ENCODE measurements around the gene TJP3.
"Not testable (repeated sequence)": the region's sequence is repeated elsewhere in the genome, so short reads cannot be mapped to it uniquely, and the experiment has no call there.

The TJP3 gene

DNA sequence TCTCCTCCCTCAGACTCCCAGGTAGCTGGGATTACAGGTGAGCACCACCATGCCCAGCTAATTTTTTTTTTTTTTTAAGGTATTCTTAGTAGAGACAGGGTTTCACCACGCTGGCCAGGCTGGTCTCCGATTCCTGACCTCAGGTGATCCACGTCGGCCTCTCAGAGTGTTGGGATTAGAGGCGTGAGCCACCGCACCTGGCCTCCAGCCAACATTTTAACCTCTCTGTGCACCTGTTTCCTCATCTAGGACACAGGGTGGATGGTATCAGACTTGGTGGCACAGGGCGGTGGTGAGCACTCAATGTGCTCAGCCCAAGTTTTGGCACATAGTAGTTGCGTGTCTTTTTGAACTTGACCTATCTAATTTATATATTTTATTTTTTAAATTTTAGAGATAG, 40.8 kb downstream of the TJP3 start:
- DNase-seq = no peak

DNA sequence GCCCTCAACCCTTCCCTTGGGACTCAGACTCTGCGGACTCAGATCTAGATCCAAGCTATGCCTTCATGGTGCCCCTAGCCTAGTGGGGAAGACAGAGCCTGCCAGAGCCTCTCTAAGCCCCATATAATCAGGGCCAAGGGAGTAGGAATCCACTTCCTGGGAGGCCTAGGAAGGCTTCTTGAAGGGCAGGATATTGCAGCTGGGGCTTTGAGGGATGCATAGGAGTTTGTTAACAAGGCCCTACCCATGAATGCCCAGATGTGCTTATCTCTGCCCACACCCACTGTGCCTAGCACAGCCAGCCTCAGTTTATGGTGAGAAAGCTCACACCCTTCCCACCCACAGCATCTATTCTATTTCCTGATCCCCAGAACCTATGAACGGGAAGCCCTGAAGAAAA, 42.0 kb downstream of the TJP3 start:
- DNase-seq = no peak

DNA sequence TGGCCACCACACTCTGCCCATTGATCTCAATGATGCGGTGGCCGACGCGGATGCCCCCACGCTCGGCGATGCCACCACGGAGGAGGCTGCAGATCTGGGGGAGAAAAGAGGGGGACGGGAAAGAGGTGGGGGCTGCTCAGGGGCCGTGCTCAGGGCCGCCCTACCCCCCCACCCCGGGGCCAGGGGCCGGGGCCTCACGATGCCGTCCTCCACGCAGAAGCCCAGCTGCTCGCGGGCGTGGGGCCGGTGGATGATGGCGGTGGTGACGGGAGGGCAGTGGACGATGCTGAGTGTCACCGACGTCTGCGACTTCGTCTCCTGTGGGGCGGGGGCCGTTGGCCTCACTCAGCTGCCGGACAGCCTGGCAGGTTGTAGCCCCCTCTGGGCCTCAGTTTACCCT, 43.1 kb downstream of the TJP3 start:
- no peak for DNase-seq

DNA sequence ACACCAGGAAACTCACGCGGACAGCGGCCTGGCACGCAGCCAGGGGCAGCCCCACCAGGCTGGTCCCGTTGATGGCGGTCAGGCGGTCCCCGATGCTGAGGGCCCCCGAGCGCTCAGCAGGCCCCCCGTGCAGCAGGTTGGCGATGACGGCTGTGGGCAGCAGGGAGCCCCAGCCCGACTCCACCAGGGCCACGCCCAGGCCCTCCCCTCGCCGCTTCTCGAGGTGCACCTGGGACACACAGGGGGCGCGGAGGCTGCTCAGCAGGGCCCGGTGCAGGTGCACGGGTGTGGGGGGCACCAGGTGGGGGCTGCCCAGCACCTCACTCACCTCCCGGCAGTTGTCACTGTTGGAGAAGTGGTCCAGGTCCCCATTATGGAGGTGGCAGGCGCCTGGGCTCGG, 44.3 kb downstream of the TJP3 start:
- DNase-seq = no peak

DNA sequence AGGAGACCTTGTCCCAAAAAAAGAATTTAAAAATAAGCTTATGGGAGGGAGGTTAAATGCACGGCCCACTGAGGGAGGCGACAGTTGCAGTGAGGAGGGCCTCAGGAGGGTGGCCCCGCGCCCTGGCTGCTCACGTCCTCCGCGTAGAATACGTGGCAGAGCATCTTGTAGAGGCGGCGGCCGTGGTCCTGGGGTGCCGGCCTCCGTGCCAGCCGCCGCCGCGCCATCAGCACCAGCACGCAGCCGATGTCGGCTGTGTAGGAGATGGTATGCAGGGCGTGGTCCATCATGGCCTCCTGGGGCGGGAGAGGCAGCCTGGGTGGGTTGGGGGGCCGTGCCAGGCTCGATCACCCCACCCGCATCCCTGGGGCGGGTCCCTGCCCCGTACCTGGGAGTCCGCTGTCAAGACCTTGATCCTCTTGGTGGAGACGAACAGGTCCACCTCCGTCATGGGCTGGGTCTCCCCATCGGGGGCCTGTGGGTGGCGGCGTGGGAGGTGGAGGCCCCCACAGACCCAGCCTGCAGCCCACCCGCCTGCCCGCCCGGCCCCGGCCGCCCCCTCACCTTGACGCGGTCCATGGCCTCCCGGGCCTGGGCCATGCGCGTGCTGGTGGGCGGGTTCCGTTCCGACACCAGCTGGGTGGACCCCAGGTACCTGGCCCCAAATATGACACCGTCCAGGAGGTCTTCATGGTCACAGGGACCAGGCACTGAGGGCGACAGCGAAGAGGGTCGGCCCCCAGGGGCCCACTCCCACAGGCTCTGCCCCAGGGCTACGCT, 45.6 kb downstream of the TJP3 start:
- DNase-seq = no peak

DNA sequence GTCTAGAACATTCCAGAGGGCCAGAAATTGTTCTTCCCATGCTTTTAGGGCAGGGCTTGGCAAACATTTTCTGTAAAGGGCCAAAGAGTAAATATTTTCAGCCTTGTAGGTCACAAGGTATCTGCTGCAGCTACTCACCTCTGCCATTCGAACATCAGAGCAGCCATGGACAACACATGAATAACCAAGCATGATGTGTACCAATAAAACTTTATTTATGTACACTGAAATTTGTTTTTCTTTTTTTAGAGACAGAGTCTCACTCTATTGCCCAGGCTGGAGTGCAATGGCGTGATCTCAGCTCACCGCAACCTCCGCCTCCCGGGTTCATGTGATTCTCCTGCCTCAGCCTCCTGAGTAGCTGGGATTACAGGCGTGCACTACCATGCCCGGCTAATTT, 49.5 kb downstream of the TJP3 start:
- DNase-seq = not testable (repeated sequence)

DNA sequence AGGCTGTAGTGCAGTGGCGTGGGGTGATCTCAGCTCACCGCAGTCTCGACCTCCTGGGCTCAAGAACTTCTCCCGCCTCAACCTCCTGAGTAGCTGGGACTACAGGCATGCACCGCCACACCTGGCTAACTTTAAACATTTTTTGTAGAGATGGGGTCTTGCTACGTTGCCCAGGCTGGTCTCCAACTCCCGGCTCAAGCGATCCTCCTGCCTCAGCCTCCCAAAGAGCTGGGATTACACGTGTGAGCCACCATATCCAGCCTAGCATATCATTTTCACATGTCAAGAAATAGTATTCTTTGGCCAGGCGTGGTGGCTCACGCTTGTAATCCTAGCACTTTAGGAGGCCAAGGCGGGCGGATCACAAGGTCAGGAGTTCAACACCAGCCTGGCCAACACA, 50.1 kb downstream of the TJP3 start:
- not testable (repeated sequence) for DNase-seq

DNA sequence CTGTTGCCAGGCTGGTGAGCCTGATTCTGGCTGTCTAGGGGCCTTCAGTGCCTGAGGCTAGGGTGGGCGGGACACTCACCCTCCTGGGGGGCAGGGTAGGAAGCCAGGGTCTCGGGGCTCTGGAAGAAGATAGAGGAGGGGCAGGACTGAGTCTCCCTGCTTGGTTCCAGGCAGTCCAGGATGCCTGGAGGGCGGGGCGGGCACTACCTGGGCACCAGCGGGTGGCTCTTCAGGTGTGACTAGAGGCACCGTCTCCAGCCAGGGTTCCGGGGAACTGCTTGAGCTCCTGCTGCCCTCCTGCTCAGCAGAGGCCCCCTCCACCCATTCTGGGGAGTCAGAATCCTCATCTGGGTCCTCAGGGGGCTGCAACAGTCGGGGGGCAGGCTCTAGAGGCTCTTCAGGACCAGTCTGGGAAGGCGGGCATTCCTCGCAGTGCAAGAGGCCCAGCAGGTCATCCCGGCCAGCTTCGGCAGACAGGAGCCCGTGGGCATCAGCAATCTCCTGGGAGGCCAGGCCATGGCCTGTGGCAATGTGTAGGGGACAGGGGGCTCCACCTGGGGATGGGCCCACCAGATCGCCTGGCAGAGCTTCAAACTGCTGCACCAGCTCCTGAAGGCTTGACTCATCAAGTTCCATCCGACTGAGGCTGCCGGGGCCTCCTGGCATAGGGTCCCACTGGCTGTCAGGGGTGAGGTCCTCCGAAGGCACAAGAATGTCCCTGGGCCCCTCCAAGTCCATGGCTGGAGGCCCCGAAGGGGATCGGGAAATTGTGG, 51.5 kb downstream of the TJP3 start:
- no peak for DNase-seq

DNA sequence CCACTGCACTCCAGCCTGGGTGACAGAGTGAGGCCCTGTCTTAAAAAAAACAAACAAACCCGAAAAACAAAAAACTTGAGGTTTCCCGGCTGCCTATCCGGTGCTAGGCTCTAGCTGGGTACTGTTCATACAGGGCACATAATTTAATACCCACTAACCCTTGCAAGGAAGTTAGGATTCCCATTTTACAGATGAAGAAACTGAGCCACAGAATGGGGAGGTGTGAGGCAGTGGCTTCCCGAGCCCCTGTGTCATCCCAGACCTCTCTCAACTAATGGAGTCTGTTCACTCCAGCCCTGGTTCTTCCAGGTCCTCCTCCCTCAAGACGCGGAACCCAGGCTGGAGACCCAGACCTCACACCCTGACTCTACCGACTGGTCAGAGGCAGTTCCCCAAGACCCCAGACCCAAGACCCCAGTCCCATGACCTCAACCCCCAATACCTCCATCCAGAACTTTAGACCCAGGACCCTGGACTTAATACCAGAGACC, 52.7 kb downstream of the TJP3 start:
- peak; percentile 16 for DNase-seq

DNA sequence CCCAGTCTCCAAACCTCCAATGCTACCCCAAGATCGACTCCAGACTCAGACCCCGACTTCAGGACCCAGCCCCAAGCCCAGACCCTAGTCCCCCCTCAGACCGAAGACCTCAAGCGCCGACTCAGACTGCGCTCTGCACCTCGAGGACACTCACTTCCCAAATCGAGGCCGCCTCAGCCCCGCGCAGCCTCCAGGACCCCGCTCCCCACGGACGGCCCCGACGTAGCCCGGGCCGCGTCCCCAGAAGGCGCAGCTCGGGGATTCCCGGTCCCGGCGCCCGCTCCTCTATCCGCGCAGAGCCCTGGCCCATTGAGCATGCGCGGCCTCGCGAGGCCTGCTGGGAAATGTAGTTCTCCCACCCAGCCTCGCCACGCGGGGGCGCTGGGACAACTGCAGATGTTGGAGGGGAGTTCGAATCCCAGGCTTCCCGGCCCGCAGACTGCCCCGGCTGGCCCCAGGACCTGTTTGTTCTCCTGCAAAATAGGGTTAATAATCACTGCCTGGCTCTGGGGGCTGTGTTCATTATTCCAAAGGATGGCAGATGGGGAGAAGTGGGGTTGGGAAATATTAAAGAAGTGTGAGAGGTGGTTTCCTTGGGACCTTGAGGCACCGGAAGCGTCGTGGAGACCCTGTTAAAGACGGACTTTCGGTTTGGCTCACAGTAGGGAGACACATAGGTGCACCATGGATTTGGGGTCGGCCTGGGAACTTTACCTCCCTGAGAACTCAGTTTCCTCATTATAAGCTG, 53.4 kb downstream of the TJP3 start, which contains the start of gene APBA3:
APBA3 (minus strand) TSS at position 311 of the 748 bp plus-strand sequence. CDS start 1,428 bp downstream, outside the sequence.
- DNase-seq = peak; percentile 95

DNA sequence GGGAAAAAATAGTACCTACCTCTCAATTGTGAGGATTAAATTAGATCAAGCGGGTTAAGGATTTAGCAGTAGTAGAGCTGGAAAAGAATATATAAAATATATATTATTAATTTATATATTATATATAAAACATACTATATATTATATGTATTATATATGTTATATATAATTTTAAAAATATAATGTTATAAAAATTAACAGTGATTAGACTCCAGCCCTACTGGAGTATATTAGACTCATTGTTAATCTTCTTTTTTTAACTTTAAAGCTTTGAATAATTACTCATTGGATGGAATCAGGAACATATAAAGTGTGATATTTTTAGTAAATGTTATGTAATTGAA, 53.9 kb downstream of the TJP3 start:
- no peak for DNase-seq

DNA sequence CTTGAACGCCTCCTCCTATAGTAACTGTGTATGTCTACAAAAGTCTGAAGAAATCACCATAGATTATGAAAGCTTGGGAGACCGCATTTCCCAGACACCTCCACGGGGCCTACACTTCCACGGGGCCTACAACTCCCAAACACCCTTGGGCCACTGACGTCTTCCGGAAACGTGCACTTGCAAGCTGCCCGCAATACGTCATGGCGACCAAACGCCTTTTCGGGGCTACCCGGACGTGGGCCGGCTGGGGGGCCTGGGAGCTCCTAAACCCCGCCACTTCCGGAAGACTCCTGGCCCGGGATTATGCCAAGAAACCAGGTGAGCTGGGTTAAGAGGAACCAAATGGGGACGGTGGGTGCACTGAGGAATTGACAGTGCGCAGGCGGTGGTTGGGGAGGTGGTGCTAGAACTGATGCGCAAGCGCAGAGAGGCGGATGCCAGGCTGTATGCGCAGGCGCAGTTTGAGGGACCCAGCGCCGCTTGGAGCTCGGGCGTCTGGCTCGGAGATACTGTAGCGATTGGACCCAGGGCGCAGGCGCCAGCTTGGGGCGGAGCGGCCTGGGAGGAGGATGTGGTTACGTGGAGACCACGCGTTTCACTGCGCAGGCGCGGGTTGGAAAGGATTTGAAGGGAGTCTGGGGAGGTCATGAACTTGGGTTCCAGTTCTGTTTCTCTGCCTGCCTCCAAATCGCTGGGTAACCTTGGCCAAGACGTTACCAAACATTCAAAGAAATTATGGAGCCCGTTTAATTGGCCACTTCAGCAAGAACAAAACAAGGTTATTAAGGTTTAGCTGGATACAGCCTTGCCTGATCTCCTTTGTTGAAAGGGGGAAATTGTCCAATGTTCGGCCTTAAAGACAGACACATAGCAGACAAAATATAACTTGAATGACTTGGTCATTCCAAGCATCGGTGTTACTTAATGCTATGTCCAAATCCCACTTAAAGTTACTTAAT, 54.6 kb downstream of the TJP3 start, which contains the start of gene MRPL54:
MRPL54 (plus strand) TSS at position 182 of the 959 bp plus-strand sequence; CDS start at position 201, 19 bp downstream.
- DNase-seq = peak; percentile 99

DNA sequence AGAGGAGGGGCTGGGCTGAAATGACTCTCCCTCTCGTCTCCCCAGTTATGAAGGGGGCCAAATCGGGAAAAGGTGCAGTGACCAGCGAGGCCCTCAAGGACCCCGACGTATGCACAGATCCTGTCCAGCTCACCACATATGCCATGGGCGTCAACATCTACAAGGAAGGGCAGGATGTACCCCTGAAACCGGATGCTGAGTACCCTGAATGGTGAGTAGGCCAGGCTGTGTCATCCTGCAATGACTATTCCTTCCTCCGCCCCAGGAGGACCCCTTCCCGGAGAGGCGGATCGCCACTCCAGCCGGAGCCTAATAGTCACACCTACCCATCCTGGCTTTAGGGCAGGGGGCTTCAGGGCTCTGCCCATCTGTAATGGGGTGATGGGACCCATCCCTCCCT, 56.9 kb downstream of the TJP3 start:
- no peak for DNase-seq

DNA sequence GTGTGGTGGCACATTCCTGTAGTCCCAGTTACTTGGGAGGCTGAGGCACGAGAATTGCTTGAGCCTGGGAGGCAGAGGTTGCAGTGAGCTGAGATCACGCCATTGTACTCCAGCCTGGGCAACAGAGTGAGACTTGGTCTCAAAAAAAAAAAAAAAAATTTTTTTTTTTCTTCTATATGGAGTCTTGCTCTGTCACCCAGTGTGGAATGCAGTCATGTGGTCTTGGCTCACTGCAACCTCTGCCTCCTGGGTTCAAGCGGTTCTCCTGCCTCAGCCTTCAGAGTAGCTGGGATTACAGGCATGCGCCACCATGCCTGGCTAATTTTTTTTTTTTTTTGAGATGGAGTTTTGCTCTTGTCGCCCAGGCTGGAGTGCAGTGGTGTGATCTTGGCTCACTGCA, 57.6 kb downstream of the TJP3 start:
- DNase-seq = not testable (repeated sequence)

DNA sequence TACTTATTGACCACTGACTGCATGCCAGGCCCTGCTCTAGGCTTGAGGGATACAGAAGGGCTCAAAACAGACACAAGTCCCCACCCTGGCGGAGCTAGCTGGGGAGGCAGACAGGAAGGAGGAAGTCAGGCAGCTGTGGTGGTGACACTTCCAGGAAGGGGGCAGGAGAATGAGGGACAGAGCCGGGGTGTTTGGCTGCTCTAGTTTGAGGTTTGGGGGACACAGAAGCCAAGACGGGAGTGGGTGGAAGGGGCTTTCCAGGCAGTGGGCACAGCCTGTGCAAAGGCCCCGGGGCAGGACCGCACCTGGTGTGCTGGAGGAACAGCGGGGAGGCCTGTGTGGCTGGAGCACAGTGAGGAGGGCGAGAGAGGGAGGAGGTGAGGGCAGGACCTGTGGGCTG, 58.3 kb downstream of the TJP3 start:
- DNase-seq = no peak

DNA sequence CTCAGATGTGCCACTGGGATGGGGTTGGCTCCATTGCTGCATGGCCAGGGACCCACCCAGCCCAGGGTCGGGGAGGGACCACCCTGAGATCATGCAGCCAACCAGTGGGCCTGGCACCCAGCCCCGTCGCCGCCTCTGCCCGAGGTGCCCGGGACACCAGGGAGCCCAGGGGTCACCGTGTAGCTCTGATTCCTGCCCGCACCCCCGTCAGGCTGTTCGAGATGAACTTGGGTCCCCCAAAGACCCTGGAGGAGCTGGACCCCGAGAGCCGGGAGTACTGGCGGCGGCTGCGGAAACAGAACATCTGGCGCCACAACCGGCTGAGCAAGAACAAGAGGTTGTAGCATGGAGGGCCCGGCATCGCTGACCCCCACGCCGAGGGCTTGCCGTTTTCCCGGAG, 58.9 kb downstream of the TJP3 start:
- DNase-seq = no peak

DNA sequence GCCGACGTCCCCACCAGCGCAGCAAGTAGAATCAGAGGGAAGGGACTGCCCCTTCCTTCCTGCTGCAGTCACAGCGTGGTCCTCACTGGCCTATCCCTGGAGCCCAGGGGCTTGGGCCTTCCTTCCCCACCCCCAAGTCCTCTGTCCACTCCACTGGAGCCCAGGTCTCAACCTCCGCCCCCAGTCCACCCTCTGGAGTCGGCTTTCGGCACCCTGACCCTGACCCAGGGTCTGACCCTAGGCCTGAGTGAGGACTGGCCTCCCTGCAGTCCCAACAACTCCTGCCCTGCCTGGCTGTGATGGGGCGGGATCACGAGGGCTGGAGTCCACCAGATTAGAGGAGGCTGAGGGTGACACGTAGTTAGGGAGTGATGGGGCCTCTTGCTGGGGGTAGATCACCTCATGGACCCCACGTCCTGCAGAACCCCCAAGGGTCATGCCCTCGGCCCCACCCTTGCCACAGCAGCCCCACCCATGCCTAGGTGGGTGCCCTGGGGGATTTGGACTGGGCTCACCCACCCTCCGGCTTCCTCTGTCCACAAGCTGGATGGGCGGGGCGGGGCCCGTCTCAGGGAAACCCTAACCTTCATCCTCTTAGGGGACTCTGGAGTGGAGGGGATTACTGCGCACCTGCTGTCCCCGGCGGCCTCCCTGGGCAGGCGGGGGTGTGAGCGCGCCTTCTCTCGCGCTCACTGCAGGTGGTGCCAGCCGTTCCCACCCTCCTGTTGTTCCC, 60.0 kb downstream of the TJP3 start:
- DNase-seq = no peak

DNA sequence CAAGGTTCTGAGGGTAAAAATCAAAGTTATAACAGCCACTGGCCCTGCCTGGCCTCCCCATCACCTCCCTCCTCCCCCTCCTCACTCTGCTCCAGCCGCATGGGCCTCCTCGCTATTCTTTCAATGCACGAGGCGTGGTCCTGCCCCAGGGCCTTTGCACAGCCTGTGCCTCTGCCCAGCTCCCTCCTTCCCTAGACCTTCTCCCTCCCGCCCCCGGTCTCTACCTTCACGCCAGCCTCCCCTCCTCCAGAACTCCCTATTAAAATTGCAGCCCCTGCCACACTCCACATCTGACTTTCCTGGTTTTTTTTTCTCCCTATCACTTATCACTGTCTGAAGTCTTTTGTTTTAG, 60.5 kb downstream of the TJP3 start:
- DNase-seq = no peak

DNA sequence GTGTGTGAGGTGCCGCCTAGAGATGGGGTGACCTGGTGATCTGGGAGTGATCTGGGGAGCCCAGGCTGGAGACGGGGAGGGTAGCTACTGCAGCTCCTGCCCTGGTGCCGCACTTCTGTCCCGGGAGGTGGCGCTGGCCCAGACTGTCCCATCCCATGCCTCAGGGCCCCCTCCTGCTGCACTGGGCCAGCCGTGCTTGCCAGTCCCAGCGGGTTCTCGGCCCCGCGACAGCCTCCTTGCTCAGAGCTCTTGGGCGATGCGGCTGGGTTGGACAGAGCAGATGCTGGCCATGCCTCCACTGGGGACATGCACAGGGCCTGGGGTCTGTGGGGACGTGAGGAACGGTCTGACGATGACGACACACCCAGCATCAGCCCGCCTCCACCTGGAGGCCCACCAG, 61.3 kb downstream of the TJP3 start:
- DNase-seq = no peak

DNA sequence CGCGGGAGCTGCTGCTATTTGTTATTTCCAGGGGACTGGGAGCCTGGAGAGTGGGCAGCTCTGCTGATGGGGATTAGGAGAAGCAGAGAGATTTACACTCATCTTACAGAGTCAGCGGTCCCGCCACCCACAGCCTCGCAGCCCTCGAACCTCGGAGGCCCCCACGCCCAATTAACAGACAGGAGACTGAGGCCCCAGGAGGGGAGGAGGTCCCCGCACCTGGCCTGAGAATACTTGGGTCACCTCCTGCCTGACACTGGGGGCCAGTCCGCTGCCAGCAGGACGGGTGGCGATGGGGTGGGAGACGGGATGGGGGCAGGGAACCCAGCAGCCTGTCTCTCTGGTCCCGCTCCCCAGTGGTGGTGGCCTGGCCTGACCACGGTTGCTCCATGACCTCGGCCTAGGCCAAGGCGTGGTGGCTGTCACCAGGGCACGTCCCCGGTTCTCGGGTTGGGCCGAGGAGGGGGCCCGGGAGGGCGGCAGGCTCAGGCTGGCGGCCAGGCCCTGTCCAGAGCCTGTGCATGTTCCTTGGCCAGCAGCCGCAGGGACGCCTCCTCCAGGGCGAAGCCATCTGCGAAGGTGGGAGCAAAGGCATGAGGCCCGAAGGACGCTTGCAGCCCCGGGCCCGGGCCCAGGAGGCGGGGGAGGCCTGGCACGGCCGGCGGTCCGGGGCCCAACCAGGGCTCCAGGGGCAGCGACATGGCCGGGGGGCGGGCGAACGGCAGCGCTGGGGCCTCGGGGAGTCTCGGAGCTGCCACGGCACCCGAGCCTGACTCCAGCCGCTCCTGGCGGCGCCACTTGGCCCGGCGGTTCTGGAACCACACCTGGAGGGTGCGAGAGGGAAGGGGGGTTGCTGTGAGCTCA, 62.2 kb downstream of the TJP3 start:
- DNase-seq = no peak

Measured in hematopoietic multipotent progenitor cell treated with erythropoietin and hydrocortisone succinate and interleukin-3 and kit ligand, for 6 days (in vitro differentiated cells).